Measurements from ENCODE around the gene RGS17. TPM values are rescaled to one million over a fixed set of nuclear protein-coding genes. Genes with fewer than 3 reads are reported as not detected.

RGS17 gene
- total RNA-seq, 4 donors from 2014 or later = 0.55 to 0.79 TPM; not detected in 2

GRCh38 chr6:153088796-153089195 lies 42.3 kb downstream of the RGS17 start:
- no peak for TF ChIP-seq CTCF (IDR thresholded peaks at IDR 0.05)
- Histone ChIP-seq H3K4me3 (no peak overlapping the region), H3K9me3 (no peaks in the 10 kb centered on the region), H3K36me3 (no peaks in the 10 kb centered on the region), H3K27me3 (no peaks in the 10 kb centered on the region), H3K27ac (no peak overlapping the region), H3K4me1 (peaks cover 0 to 5% (median 0%) of the 10 kb centered on the region in 4 donors)
- intact Hi-C loops (cut with DNase I; ENCODE audit: low total_unique reads) (no loop called here), in situ Hi-C loops (cut with MboI; ENCODE audit: low pct_ligation_motif_present in 1 of 4, low pct_unique_long_range_greater_than_20kb in 1 of 4, low sequenced_read_pairs in 3 of 4) (no loop called here)
- DNase-seq = no peak
- 82 to 86% methylated on average over 3 of the region's 3 CpGs for WGBS, 2 donors (ENCODE audit: low coverage in 1 of 2)

GRCh38 chr6:153087436-153087835 lies 43.6 kb downstream of the RGS17 start:
- no peak for DNase-seq
- Histone ChIP-seq H3K9me3 (no peaks in the 10 kb centered on the region), H3K36me3 (no peaks in the 10 kb centered on the region), H3K27ac (no peak overlapping the region), H3K27me3 (no peaks in the 10 kb centered on the region), H3K4me3 (no peak overlapping the region), H3K4me1 (peaks cover 0 to 5% (median 0%) of the 10 kb centered on the region in 4 donors)
- in situ Hi-C loops (cut with MboI; ENCODE audit: low pct_ligation_motif_present in 1 of 4, low pct_unique_long_range_greater_than_20kb in 1 of 4, low sequenced_read_pairs in 3 of 4) (no loop called here), intact Hi-C loops (cut with DNase I; ENCODE audit: low total_unique reads) (no loop called here)
- TF ChIP-seq CTCF (IDR thresholded peaks at IDR 0.05) (no peak), POLR2AphosphoS5 (IDR thresholded peaks at IDR 0.05) (no peak), POLR2A (IDR thresholded peaks at IDR 0.05) (no peak), EP300 (IDR thresholded peaks at IDR 0.05; ENCODE audit: low read depth) (no peak)

- Histone ChIP-seq H3K27ac (no peak overlapping the region), H3K27me3 (no peaks in the 10 kb centered on the region), H3K4me1 (peaks cover 0 to 5% (median 0%) of the 10 kb centered on the region in 4 donors), H3K4me3 (no peak overlapping the region), H3K9me3 (no peaks in the 10 kb centered on the region), H3K36me3 (no peaks in the 10 kb centered on the region)
- in situ Hi-C loops (cut with MboI; ENCODE audit: low pct_ligation_motif_present in 1 of 4, low pct_unique_long_range_greater_than_20kb in 1 of 4, low sequenced_read_pairs in 3 of 4) = no loop called here
- no peak for DNase-seq
- 78 to 85% methylated on average over 5 of the region's 5 CpGs for WGBS, 2 donors (ENCODE audit: low coverage in 1 of 2)
- intact Hi-C loops (cut with DNase I; ENCODE audit: low total_unique reads) = no loop called here
- TF ChIP-seq EP300 (IDR thresholded peaks at IDR 0.05; ENCODE audit: low read depth) (no peak), POLR2A (IDR thresholded peaks at IDR 0.05) (no peak), POLR2AphosphoS5 (IDR thresholded peaks at IDR 0.05) (no peak), CTCF (IDR thresholded peaks at IDR 0.05) (no peak)
Measured at GRCh38 chr6:153086225-153086990, 44.7 kb downstream of the RGS17 start.

- no peaks in the 10 kb centered on the region for H3K27me3 ChIP-seq
- no peak for TF ChIP-seq CTCF (IDR thresholded peaks at IDR 0.05)
- TF ChIP-seq POLR2A (IDR thresholded peaks at IDR 0.05) = no peak
- TF ChIP-seq POLR2AphosphoS5 (IDR thresholded peaks at IDR 0.05) = no peak
- no peak for TF ChIP-seq EP300 (IDR thresholded peaks at IDR 0.05; ENCODE audit: low read depth)
- H3K27ac ChIP-seq = no peak overlapping the region
- no peak for DNase-seq
- WGBS, 2 donors (ENCODE audit: low coverage in 1 of 2) = 47 to 52% methylated on average over 5 of the region's 5 CpGs
- no peaks in the 10 kb centered on the region for H3K9me3 ChIP-seq
- in situ Hi-C loops (cut with MboI; ENCODE audit: low pct_ligation_motif_present in 1 of 4, low pct_unique_long_range_greater_than_20kb in 1 of 4, low sequenced_read_pairs in 3 of 4) = no loop called here
- no peak overlapping the region for H3K4me3 ChIP-seq
- H3K4me1 ChIP-seq = peaks cover 0 to 5% (median 0%) of the 10 kb centered on the region in 4 donors
- no peaks in the 10 kb centered on the region for H3K36me3 ChIP-seq
- intact Hi-C loops (cut with DNase I; ENCODE audit: low total_unique reads) = no loop called here
Measured at GRCh38 chr6:153085239-153085638, 45.8 kb downstream of the RGS17 start.

Measured in transverse colon (tissue), 4 donors.